Fibroblast of skin of left quadriceps (primary cell): ENCODE data around the gene ELMO1.
"Not testable (repeated sequence)": the region's sequence is repeated elsewhere in the genome, so short reads cannot be mapped to it uniquely, and the experiment has no call there.

ENCODE experiments used
- DNase-seq, 2 experiments: peaks; one replicate each; pipeline ENCODE4 v3.0.0-alpha.2; 2013; ENCODE audit warnings: low read depth in 2 of 2

Gene ELMO1

DNA sequence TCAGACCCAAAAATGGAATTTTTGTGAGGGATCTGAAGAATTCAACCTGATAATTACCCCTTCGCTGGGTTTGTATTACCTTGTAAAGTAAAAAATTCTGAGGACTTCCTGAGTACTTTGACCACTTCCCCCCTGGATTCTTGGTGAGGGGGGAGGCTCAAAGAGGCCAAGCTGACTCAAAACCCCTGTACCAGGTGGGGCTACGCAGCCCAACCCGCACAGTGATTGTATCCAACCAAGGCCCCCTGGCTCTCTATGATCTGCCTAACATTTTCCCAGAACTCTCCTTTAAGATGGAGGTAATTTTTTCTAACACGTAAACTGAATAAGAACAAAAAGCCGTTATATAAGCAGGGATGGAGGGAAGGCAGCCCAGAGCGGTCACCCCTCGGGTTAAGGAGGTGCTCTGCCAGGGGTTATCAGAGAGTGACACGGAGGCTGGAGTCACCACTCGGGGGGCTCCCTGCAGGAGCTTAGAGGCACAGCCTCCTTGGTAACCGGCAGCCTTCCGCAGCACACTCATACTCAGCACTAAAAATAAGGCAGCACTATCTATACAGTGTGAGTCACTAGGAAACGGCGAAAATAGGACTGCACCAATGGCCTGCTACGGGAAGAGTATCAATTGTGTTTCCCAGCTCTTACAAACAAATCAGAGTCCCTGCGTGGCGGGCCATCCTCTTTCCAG lies 255.4 kb downstream of the ELMO1 start:
- no peak for DNase-seq

DNA sequence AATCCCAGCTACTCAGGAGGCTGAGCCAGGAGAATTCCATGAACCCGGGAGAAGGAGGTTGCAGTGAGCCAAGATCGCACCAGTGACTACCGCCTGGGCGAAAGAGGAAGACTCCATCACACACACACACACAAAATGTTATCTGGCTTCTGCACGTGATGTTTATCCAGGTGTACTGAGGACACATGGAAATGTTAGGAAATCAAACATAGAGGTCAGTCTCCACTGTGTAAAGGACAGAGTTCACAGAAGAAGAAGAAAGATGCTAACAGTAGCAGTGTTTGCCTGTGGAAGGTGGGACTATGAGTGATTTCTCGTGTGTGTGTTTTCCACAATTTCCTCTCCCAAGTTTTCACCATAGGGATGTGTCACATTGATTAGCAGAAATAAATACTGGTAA lies 256.9 kb downstream of the ELMO1 start:
- DNase-seq: no peak

DNA sequence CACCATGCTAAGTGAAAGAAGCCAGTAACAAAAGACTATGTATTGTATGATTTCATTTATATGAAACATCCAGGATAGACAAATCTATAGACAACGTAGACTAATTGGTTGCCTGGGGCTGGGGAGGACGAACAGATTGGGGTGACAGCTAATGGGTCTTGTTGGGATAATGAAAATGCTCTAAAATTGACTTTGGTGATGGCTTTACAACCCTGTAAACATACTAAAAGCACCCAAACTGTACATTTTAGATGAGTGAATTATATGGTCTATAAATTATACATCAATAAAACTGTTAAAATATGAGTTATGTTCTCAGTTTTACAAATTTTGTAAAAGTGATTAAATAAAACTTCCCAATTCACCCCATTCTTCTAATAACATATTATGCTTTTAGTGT lies 261.5 kb downstream of the ELMO1 start:
- DNase-seq: no peak

DNA sequence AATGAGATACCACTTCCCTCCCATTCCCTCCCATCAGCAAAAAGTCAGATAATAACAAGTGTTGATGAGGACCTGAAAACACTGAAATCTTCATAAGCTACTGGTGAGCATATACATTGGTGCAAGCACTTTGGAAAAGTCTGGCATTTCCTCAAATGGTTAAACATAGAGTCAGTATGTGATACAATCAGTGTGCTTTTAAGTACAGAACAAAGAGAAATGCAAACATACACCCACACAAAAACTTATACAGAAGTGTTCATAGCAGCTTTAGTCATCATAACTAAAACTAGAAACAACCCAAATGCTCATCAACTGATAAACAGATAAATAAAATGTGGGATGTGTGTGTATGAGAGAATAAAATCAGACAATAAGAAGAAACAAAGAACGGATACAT lies 261.9 kb downstream of the ELMO1 start:
- DNase-seq: no peak

DNA sequence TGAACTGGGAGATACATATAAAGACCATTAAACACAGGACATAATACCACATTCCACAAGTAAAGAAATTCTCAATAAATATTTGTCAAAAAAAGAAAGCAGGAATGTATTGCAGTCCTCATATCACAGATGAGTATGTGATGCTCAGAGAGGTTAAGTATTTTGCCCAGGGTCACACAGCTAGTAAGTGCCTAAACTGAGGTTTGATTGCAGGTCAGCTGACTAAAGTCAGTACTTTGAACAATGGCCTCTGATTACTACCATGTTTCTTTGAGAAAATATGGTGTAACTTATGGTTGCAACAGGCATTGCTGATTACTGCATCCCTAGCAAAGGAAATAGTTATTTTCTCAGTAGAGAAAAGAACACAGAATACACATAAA lies 267.1 kb downstream of the ELMO1 start:
- no peak for DNase-seq

DNA sequence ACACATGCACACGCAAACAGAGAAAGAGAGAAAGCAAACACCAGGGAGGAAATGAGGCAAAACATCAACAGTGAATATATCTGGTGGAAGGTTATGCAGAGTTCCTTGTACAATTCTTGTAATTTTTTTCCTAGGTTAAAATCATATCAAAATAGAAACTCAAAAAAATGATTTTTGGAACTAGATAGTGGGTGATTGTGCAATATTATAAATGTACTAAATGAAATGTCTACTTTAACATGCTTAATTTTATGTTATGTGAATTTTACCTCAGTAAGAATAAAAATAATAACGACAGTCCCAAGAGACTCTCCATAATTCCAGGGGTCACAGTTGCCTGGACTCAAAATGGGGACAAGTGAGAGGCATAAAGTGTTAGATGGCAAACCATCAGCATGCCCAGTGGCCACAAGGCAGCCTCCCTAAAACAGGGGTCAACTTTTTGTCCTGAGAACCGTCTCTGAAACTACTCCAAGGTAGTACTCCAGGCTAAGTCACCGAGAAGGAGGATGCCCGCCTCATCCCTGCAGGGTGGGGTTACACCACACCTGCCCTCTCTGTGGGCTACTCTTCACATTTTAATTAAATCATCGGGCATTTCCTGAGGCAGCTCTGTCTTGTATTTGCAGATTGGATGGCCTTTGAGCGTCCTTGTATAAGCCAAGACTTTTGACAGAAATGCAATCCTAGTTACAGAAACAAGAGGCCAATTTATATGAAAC lies 267.7 kb downstream of the ELMO1 start:
- DNase-seq: no peak

DNA sequence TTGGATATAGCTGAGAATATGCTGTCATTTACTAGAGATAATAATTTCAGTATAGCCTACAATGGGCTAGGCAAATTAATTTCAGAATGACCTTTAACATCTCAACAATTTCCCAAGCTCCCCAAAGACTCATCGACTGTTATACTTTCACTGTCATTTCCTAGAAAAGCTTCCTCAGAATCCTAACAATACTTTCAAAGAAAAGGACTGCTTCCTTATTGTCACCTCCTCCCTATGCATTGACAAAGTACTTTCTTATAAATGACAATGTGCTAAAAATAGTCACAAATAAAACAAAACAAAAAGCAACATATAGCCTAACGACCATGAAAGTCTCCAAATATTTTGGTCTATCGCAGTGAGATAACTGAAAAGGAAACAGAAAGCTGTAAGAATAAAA lies 272.6 kb downstream of the ELMO1 start:
- DNase-seq: no peak

DNA sequence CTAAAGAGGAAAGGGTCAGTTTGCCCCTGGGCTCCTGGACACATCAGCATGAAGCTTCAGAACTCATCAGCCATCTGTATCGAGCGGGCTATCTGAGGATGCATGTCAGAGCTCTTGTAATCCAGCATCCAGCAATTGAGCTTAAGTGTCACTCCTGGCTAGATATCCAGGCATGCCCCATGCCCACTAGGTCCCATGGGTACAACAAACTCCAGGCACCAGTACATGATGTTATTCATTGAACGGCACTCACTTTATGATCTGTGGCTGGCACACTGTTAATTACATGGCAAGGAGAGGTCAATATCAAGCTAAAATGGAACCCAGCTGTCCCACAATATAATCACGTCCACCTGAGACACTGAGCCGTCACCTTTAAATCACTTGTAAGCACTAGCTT lies 274.2 kb downstream of the ELMO1 start:
- no peak for DNase-seq

DNA sequence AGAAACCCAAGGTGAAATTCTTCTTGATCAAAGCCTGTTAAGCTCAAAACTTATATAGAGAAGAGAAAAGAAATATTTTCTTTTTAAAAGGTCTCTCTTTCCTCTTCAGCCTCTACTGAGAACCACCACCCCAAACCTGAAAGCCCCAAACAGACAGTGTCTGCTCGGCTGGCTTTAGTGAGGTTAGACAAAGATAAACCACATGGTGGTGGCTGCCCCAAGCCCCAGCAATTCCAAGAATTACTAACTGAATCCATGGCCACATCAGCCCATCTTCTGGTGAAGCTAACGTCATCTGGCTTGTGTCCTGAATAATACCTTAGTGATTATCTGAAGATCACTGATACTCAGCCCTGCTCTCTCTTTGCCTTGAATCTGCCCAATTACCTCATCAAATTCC lies 275.0 kb downstream of the ELMO1 start:
- DNase-seq: no peak

DNA sequence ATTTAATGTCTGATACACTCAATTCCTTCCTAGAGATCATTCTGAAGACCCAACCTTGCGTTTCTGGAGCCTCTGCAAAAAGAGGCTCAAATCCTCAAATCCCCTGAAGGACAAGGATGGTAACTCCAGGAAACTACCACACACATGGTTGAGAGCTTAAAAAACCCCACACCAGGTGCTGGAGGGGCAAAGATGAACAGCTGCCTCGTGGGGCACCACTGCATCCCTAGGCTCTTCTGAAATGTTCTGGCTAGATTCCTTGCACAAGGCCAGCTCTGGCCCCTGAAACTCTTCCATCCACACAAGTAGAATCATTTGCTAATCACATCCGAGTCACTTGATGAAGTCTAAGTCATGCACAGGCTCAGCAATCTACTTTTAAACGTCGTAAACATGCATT lies 286.6 kb downstream of the ELMO1 start:
- no peak for DNase-seq

DNA sequence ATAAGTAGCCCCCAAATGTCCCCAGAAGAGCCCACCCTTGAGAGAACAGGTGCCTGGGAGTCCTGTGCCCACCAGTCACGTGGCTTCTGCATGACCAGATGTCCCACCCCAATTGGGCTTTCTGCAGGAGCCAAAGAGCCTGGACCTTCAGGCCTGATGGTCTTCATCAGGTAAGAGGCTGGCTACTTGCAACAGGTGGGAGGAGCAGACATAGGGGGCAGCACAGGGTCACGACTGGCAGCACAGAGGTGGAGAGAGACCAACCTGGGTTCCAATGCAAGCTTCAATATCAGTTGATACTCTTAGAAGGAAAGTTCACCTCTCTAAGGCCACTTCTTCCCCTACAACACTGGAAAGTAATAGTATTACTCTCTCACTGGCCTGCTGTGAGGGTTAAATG lies 288.0 kb downstream of the ELMO1 start:
- DNase-seq: no peak

DNA sequence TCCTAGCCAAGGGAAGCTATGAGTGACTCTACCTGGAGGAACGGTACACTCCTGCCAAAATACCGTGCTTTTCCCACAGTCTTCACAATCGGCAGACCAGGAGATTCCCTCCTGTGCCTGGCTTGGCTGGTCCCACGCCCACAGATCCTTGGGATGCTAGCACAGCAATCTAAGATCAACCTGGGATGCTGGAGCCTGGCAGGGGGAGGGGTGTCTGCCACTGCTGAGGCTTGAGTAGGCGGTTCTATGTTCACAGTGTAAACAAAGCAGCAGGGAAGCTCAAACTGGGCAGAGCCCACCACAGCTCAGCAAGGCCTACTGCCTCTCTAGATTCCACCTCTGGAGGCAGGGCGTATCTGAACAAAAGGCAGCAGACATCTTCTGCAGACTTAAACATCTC lies 295.3 kb downstream of the ELMO1 start:
- no peak for DNase-seq

DNA sequence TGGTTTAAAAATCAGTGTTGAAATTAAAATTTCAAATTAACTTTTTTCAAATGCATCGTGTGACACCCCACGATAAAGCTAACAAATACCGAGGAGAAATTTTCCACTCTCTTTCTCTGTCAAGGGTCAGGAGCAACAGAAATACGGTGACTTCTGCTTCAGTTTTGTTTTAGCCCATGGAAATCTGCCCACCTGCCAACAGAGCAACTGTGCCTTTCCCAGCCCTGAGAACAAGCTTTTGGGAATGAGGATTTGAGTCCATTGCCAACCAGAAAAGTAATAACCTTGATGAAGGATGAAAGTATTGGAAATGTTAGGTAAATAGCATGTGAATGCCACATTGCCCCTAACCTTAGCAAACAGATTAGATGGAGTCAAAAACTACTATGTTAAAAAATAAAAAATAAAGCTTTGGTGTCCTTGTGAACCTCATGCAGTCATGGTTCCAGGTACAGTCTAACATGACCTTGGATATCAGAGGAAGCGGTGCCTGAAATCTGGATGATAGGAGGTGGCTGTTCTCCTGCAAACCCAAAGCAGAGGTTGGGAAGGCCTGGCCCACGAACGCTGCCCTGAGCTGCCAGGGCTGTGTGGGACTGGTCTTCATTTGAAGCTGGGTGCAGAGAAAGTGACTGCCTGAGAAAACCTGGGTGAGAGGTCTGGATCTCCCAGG lies 296.8 kb downstream of the ELMO1 start:
- no peak for DNase-seq

DNA sequence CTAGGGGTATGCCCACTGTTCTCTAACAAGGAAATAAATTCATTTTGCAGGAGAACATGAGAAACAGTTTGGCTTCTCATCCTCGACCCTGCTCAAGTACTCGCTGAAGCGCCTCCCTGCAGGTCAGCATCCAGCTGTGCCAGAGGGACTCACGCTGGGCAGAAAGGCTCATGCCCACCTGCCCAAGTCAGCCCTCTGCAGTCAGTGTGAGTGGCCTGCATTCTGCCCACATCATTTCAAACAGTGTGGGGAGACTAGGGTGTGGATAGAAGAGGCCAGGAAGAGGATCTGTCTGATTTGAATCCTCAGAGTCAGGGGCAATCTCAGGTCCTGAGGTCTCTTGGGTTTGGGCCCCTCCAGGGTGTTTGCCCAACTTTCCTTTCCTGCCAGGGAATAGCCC lies 297.8 kb downstream of the ELMO1 start:
- no peak for DNase-seq

DNA sequence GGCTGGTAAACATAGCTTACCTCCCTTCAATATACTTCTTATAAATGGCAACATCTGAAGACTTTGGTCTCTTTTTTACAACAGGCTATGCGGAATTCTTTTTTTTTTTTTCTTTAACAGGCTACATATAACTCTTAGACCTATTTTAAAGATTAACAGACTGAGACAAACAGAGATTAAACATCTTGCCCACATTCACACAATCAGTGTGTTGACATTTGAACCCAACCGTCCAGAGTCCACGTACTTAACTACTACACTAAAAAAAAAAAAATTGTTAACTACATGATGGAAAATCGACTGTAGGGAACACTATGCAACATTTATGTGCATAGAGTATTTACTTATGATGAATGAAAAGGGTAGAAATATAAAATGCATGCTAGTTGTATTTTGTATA lies 298.5 kb downstream of the ELMO1 start:
- DNase-seq: no peak

DNA sequence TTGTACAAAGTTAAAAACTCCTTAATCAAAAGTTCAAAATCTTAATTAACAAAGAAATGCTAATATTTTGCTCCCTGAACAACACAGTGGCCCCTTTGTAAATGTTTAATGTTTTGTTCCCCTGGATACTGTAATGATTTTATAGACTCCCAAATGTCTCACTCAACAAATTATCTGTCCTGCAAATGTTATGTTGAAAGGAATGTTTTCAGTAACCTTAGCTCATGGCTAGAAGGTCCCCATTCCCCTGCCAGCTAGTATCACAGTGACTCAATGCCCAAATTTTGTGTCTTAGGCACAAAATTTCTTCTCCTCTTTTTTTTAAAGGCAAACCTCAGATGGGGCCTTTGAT lies 298.9 kb downstream of the ELMO1 start:
- no peak for DNase-seq

DNA sequence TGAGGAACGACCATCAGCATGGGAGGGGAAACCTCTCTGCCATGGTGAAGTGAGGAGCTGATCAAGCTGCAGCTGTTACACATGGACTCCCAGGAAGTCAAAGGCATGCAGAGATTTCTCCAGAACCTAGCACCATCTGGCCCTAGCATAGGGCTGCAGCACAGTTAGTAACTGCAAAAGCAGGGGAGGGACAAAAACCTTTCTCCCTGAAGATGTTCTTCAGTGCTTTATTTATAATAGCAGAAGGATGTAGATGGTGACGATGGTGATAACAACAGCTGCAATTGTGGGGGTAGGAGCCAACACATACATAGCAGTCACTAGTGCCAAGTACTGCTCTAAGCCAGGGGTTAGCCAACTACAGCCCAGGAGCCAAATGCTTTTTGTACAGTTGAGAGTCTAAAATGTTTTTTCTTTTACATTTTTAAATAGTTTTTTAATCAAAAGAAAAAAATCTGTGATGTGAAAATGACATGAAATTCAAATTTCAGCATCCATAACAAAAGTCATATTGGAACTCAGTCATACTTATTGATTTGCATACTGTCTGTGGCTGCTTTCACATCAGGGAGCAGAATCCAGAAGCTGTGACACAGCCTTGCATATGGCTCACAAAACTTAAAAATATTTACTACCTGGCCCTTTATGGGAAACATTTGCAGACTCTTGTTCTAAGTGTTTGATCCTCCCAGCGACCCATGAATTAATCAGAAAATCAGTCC lies 299.5 kb downstream of the ELMO1 start:
- no peak for DNase-seq

DNA sequence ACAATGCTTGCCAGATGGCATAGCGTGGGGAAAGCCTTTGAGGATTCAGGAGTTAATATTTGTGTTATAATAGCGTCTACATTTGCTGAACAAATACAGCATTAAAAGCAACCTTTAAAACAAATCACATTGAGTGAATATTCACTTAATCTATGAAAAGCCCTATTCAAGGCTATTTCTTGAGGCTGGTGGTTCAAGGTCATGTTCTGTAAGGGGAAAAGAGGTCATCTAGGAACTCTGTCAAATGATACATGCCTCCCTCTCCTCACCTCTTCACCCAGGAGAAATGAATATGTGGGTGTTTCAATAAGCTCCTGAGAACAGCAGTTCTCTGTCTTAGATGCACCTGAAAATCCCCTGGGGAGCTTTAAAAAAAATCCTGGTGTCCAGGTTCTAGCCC lies 303.0 kb downstream of the ELMO1 start:
- no peak for DNase-seq

DNA sequence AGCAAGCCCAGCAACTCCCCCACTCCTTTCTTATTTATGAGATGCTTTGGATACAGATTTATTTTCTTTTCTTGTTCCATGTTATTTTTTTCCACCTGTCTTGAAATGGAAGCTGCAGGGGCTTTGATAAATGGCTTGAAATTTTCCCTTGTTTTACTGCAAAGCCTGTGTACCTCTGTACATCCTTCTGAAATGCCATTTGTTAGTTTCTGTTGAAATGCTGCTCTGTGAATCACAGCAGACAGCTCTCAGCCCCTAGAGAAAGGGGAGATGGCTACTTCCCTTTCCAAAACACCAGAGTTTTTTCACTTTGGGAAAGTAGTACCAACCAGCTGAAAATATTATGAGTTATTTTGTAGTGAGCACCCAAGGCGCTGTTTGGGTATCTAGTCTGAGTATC lies 304.2 kb downstream of the ELMO1 start:
- DNase-seq: no peak

DNA sequence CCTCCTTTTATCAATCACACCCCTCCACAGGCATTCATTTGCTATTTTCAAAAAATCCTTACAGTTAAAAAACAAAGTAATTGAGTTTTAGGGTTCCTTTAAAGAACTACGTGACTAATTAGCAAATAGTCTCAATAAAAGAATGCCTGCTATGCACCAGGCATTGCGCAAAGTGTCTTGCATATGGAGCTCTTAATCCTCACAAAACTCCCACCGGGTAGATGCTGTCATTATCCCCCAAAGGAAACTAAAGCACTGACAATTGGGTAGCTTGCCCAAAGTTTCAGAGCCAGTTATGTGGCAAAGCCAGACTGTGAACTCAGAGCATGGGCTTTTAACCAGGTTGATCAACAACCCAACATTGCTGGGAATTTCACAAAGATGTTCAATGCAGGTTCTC lies 305.7 kb downstream of the ELMO1 start:
- DNase-seq: peak in 1 of 2 experiments; percentile 10

DNA sequence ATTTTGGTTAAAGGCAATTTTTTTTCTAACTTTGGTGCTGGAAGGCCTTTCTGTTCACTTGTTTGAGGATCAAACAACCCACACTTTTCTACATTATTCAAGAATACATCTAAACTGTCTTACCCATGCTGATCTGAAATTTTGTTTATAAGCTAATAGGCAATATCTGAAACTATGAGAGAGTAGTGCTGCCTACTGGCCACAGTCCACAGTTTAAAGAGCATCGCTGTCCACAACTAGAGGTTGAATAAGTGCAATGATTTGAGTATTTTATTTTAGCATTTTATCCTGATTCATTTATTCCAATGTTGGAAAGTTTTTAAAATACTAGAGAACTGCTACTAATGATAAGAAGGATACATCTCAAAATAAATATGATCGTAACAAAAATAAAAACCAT lies 306.9 kb downstream of the ELMO1 start:
- no peak for DNase-seq

DNA sequence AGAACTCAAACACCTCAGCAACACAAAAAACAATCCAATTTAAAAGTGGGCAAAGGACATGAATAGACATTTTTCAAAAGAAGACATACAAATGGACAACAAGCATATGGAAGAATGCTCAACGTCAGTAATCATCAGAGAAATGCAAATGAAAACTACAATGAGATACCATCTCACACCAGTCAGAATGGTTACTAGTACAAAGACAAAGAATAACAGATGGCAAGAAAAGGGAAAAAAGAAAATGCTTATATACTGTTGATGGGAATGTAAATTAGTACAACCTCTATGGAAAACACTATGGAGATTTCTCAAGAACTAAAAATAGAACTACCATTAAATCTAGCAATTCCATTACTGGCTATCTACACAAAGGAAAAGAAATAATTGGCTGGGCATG lies 314.8 kb downstream of the ELMO1 start:
- DNase-seq: not testable (repeated sequence)

DNA sequence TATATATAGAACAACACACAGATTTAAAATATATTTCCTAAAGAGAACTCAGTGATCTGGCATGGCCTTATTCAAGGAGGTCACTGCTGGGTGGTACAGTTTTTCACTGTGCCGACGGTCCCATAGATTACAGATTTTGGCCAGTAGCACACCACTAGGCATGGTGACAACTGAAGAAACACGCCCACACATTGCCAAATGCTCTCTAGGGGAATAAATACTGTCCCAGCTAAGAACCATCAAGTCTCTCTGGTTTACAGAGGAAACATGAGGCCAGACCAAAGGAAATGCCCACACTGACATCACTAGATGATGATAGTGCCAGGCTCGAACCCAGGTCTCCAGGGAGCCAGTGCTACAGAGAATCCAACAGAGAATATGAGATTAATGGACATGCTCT lies 316.8 kb downstream of the ELMO1 start:
- no peak for DNase-seq
